ENCODE data around the gene MYBL2. TPM values are rescaled to one million over a fixed set of nuclear protein-coding genes. Genes with fewer than 3 reads are reported as not detected.

The MYBL2 gene
- total RNA-seq, 1 experiment from 2014 or later: 345 TPM

DNA sequence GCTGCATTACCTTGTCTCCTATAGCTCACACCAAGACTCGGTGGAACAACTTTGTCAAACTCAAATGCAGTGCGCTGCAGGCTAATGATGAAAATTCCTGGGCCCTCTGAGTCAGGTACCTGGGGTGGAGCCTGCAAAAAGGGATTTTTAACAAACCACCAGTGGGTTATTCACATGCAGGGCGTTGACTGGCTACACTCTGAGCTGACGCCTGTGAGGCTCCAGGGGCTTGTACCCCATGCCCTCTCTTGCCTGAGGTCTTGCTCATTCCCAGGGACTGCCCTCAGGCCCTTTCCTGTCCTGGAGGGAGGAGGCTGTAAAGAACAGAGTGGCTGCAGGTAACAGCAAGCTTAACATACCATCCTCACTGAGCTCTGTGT is 50.7 kb downstream of the MYBL2 start:
- H3K36me3 Mint-ChIP-seq (ENCODE audit: insufficient read depth, unreplicated experiment): peaks cover 60% of the 10 kb centered on the region
- TF ChIP-seq, protein P1, sequence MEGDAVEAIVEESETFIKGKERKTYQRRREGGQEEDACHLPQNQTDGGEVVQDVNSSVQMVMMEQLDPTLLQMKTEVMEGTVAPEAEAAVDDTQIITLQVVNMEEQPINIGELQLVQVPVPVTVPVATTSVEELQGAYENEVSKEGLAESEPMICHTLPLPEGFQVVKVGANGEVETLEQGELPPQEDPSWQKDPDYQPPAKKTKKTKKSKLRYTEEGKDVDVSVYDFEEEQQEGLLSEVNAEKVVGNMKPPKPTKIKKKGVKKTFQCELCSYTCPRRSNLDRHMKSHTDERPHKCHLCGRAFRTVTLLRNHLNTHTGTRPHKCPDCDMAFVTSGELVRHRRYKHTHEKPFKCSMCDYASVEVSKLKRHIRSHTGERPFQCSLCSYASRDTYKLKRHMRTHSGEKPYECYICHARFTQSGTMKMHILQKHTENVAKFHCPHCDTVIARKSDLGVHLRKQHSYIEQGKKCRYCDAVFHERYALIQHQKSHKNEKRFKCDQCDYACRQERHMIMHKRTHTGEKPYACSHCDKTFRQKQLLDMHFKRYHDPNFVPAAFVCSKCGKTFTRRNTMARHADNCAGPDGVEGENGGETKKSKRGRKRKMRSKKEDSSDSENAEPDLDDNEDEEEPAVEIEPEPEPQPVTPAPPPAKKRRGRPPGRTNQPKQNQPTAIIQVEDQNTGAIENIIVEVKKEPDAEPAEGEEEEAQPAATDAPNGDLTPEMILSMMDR (IDR thresholded peaks at IDR 0.05; ENCODE audit: insufficient read depth in 1 of 2, low read depth in 1 of 2, low read length in 1 of 2, severe bottlenecking in 1 of 2, unreplicated experiment in 1 of 2): no peak
- DNase-seq: no peak
- H3K4me1 Mint-ChIP-seq (ENCODE audit: low read depth, unreplicated experiment): no peaks in the 10 kb centered on the region
- no peaks in the 10 kb centered on the region for H3K27me3 Mint-ChIP-seq (ENCODE audit: insufficient read depth, unreplicated experiment)
- no TSS peak for BruUV-seq (replicated peaks)
- intact Hi-C loops (cut with micrococcal nuclease; ENCODE audit: unreplicated experiment): no loop called here
- ChIA-PET CTCF (no interaction called here), POLR2A (no interaction called here)
- Histone ChIP-seq H3K4me3 (ENCODE audit: low read depth, low read length) (no peak overlapping the region), H3K9me3 (no peaks in the 10 kb centered on the region), H3K4me1 (no peaks in the 10 kb centered on the region), H3K36me3 (ENCODE audit: control insufficient read depth, insufficient read depth, low read length) (no peaks in the 10 kb centered on the region; the same call in 1 of the 2 replicates), H3K27me3 (replicated peaks; ENCODE audit: control insufficient read depth, insufficient read depth, low read length) (no peaks in the 10 kb centered on the region; the same call in 1 of the 2 replicates)
- no peak overlapping the region for H3K27ac Mint-ChIP-seq (ENCODE audit: unreplicated experiment)
- H3K4me3 Mint-ChIP-seq (ENCODE audit: unreplicated experiment): no peak overlapping the region
- no peaks in the 10 kb centered on the region for H3K9me3 Mint-ChIP-seq (ENCODE audit: unreplicated experiment)

DNA sequence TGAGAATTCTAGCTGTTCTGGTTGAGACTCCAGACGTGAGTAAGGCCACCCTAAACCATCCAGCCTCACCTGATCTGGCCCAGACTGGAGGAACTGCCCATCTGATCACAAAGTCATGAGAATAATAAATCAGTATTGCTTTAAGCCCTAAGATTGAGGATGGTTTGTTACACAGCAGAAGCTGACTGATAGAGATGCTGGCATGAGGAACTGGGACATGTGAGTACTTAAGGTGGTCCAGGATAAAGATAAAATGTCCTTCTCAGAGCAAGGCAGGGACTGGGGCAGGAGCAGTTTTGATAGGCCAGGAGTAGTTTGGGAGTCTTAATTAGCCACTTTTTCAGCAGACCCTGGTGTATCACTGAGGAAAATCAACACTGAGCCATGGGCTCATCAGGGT is 53.1 kb downstream of the MYBL2 start:
- no peaks in the 10 kb centered on the region for H3K9me3 ChIP-seq
- Mint-ChIP-seq H3K27ac (ENCODE audit: unreplicated experiment) (no peak overlapping the region), H3K4me3 (ENCODE audit: unreplicated experiment) (no peak overlapping the region), H3K9me3 (ENCODE audit: unreplicated experiment) (no peaks in the 10 kb centered on the region), H3K27me3 (ENCODE audit: insufficient read depth, unreplicated experiment) (no peaks in the 10 kb centered on the region), H3K36me3 (ENCODE audit: insufficient read depth, unreplicated experiment) (peaks cover 42% of the 10 kb centered on the region), H3K4me1 (ENCODE audit: low read depth, unreplicated experiment) (no peaks in the 10 kb centered on the region)
- TF ChIP-seq, protein P1 (IDR thresholded peaks at IDR 0.05; ENCODE audit: insufficient read depth in 1 of 2, low read depth in 1 of 2, low read length in 1 of 2, severe bottlenecking in 1 of 2, unreplicated experiment in 1 of 2): no peak
- no TSS peak for BruUV-seq (replicated peaks)
- H3K4me3 ChIP-seq (ENCODE audit: low read depth, low read length): no peak overlapping the region
- CTCF ChIA-PET: interaction anchor here (0.5 kb wide), 1 partner anchor 67 kb away, joined by 5 read pairs; no protein-coding TSS in a partner anchor
- intact Hi-C loops (cut with micrococcal nuclease; ENCODE audit: unreplicated experiment): no loop called here
- no peak for DNase-seq
- POLR2A ChIA-PET: interaction anchor here (0.5 kb wide), 1 partner anchor 52 kb away, joined by 8 read pairs; no protein-coding TSS in a partner anchor
- no peaks in the 10 kb centered on the region; the same call in 1 of the 2 replicates for H3K27me3 ChIP-seq (replicated peaks; ENCODE audit: control insufficient read depth, insufficient read depth, low read length)
- H3K36me3 ChIP-seq (ENCODE audit: control insufficient read depth, insufficient read depth, low read length): no peaks in the 10 kb centered on the region; the same call in 1 of the 2 replicates
- H3K4me1 ChIP-seq: no peaks in the 10 kb centered on the region

GRCh38 chr20:43721097-43721428 is 54.1 kb downstream of the MYBL2 start:
- H3K4me1 ChIP-seq: no peaks in the 10 kb centered on the region
- Mint-ChIP-seq H3K27ac (ENCODE audit: unreplicated experiment) (no peak overlapping the region), H3K36me3 (ENCODE audit: insufficient read depth, unreplicated experiment) (peaks cover 33% of the 10 kb centered on the region), H3K4me3 (ENCODE audit: unreplicated experiment) (no peak overlapping the region), H3K4me1 (ENCODE audit: low read depth, unreplicated experiment) (no peaks in the 10 kb centered on the region), H3K27me3 (ENCODE audit: insufficient read depth, unreplicated experiment) (no peaks in the 10 kb centered on the region), H3K9me3 (ENCODE audit: unreplicated experiment) (no peaks in the 10 kb centered on the region)
- no peaks in the 10 kb centered on the region; the same call in 1 of the 2 replicates for H3K36me3 ChIP-seq (ENCODE audit: control insufficient read depth, insufficient read depth, low read length)
- H3K9me3 ChIP-seq: no peaks in the 10 kb centered on the region
- DNase-seq: no peak
- no peak overlapping the region for H3K4me3 ChIP-seq (ENCODE audit: low read depth, low read length)
- no peaks in the 10 kb centered on the region; the same call in 1 of the 2 replicates for H3K27me3 ChIP-seq (replicated peaks; ENCODE audit: control insufficient read depth, insufficient read depth, low read length)
- ChIA-PET POLR2A (no interaction called here), CTCF (interaction anchor here (1.3 kb wide), 1 partner anchor 183 kb away, joined by 8 read pairs; no protein-coding TSS in a partner anchor)
- intact Hi-C loops (cut with micrococcal nuclease; ENCODE audit: unreplicated experiment): no loop called here
- BruUV-seq (replicated peaks): no TSS peak
- TF ChIP-seq, protein P1 (IDR thresholded peaks at IDR 0.05; ENCODE audit: insufficient read depth in 1 of 2, low read depth in 1 of 2, low read length in 1 of 2, severe bottlenecking in 1 of 2, unreplicated experiment in 1 of 2): no peak
